K562 (cell line): Measurements from ENCODE around the gene FGF2. TPM values are rescaled to one million over a fixed set of nuclear protein-coding genes. Genes with fewer than 3 reads are reported as not detected.

ENCODE experiments used
- ATAC-seq: fragments of 200-7000 bp; cut with Tn5 transposase; 3 replicates; pipeline ENCODE4 v1.9.1; 2020; ENCODE audit warnings: moderate library complexity
- BruUV-seq: library from RNA; stranded (reverse); fragments of 400-500 nt; replicated peaks from 2 replicates; lab custom pipeline; 2021; lab: Mats Ljungman, UMichigan
- CTCF ChIA-PET: fragments of 300-600 bp; formaldehyde crosslinking; extraction: SDS; loops from one replicate; lab custom pipeline; 2021; ENCODE audit warnings: low intra/inter-chr PET ratio; lab: Yijun Ruan, JAX
- POLR2A ChIA-PET: fragments of 300-600, 350-650 bp; sonication (Branson Sonifier 250); formaldehyde crosslinking; extraction: SDS; loops from one replicate; lab custom pipeline; 2021; ENCODE audit warnings: antibody characterized with exemption, inconsistent platforms; lab: Yijun Ruan, JAX
- DNase-seq, 4 experiments: peaks; one replicate each; pipeline versions ENCODE4 v3.0.0 to v3.0.0-alpha.2; 2011 to 2018; ENCODE audit warnings: low spot score in 3 of 4, mixed read lengths in 3 of 4; ENCODE audit errors: extremely low read depth in 1 of 4
- FAIRE-seq: peaks from 2 replicates; lab custom pipeline; 2011; peaks lifted over from hg19 to GRCh38; lab: Jason Lieb, UNC
- H2AFZ ChIP-seq: 2 replicates; pipeline ENCODE4 v1.6.0; 2011; ENCODE audit warnings: low read depth, low read length, control low read depth, inconsistent platforms
- H3K27ac ChIP-seq: fragments of 200-600 bp; 3 replicates; pipeline ENCODE4 v1.8.0; 2011; ENCODE audit warnings: low read depth, mild to moderate bottlenecking, control low read depth, inconsistent platforms, low read length, moderate library complexity, mixed read lengths; ENCODE audit errors: extremely low read depth
- H3K27me3 ChIP-seq, 2 experiments: fragments of 300-600 bp in 1 of 2; 2 replicates in 1 of 2; 3 replicates in 1 of 2; pipeline versions ENCODE4 v1.6.0 to v1.8.0; 2011; ENCODE audit warnings: inconsistent platforms in 2 of 2, low read length in 2 of 2, mild to moderate bottlenecking in 1 of 2, mixed read lengths in 1 of 2, moderate library complexity in 1 of 2; ENCODE audit not compliant: control insufficient read depth in 2 of 2, insufficient read depth in 2 of 2
- H3K36me3 ChIP-seq: fragments of 300-600 bp; 3 replicates; pipeline ENCODE4 v1.8.0; 2011; ENCODE audit warnings: mild to moderate bottlenecking, low read length, inconsistent platforms; ENCODE audit not compliant: control insufficient read depth, insufficient read depth
- H3K4me1 ChIP-seq, 2 experiments: fragments of 200-600 bp in 1 of 2; replicated peaks in 1 of 2; 2 replicates in 1 of 2; 3 replicates in 1 of 2; pipeline versions ENCODE4 v1.5.1 to v1.8.0; 2011; ENCODE audit warnings: inconsistent platforms in 2 of 2, low read length in 2 of 2, mild to moderate bottlenecking in 1 of 2, mixed read lengths in 1 of 2, moderate library complexity in 1 of 2; ENCODE audit not compliant: control insufficient read depth in 2 of 2, insufficient read depth in 2 of 2
- H3K4me2 ChIP-seq: 2 replicates; pipeline ENCODE4 v1.6.1; 2011; ENCODE audit warnings: low read length, control low read depth, inconsistent platforms, mixed read lengths; ENCODE audit not compliant: insufficient read depth
- H3K4me3 ChIP-seq: fragments of 200-600 bp; sonication (generic), shearing (Covaris generic); 2 replicates; pipeline ENCODE4 v1.5.1; 2016; ENCODE audit warnings: control low read depth, inconsistent platforms
- H3K79me2 ChIP-seq: fragments of 200-600 bp; 3 replicates; pipeline ENCODE4 v1.8.0; 2011; ENCODE audit warnings: low read length, inconsistent platforms; ENCODE audit not compliant: control insufficient read depth, insufficient read depth
- H3K9ac ChIP-seq, 2 experiments: 2 replicates each; pipeline versions ENCODE4 v1.6.0 to v1.6.1; 2011; ENCODE audit warnings: low read depth in 2 of 2, low read length in 2 of 2, control low read depth in 1 of 2, inconsistent platforms in 1 of 2, mild to moderate bottlenecking in 1 of 2, mixed read lengths in 1 of 2; ENCODE audit not compliant: insufficient read depth in 1 of 2
- H3K9me1 ChIP-seq: one replicate; pipeline ENCODE4 v1.6.0; 2011; ENCODE audit warnings: inconsistent platforms, mild to moderate bottlenecking, low read length, moderate library complexity; ENCODE audit not compliant: control insufficient read depth, insufficient read depth
- H3K9me3 ChIP-seq: replicated peaks from 2 replicates; pipeline ENCODE4 v1.5.1; 2011; ENCODE audit warnings: low read depth, low read length, inconsistent platforms; ENCODE audit not compliant: control insufficient read depth, insufficient read depth
- H4K20me1 ChIP-seq: replicated peaks from 2 replicates; pipeline ENCODE4 v1.6.1; 2011; ENCODE audit warnings: low read length, inconsistent platforms, mixed read lengths; ENCODE audit not compliant: control insufficient read depth, insufficient read depth
- DLX4 ChIP-seq: fragments of 250-450 bp; sonication (Bioruptor Pico); IDR thresholded peaks from 2 replicates; pipeline ENCODE4 v1.6.1; 2021; ENCODE audit warnings: mild to moderate bottlenecking
- GATAD2A ChIP-seq: fragments of 450-650 bp; IDR thresholded peaks from 2 replicates; pipeline ENCODE4 v1.6.1; 2017
- HMGXB4 ChIP-seq: sonication (generic); formaldehyde crosslinking; IDR thresholded peaks from 2 replicates; pipeline ENCODE4 v1.8.1; 2023; ENCODE audit warnings: mild to moderate bottlenecking, missing genetic modification reagents
- MTA1 ChIP-seq: fragments of 450-650 bp; IDR thresholded peaks from 2 replicates; pipeline ENCODE4 v1.6.1; 2017; ENCODE audit warnings: borderline replicate concordance
- MYBL2 ChIP-seq, 2 experiments: fragments of 450-650 bp in 1 of 2; sonication (generic) in 1 of 2; formaldehyde crosslinking in 1 of 2; IDR thresholded peaks; 2 replicates each; pipeline versions ENCODE4 v1.6.1 to v1.8.1; 2017 to 2022; ENCODE audit warnings: borderline replicate concordance in 1 of 2, inconsistent platforms in 1 of 2, low read depth in 1 of 2, mild to moderate bottlenecking in 1 of 2, missing genetic modification reagents in 1 of 2, moderate library complexity in 1 of 2
- NCOA1 ChIP-seq: fragments of 450-650 bp; IDR thresholded peaks from 2 replicates; pipeline ENCODE4 v1.6.1; 2016; ENCODE audit warnings: low read depth
- PRMT5 ChIP-seq: sonication (generic); formaldehyde crosslinking; IDR thresholded peaks from 2 replicates; pipeline ENCODE4 v1.5.0; 2020; ENCODE audit warnings: missing genetic modification reagents
- TAF1 ChIP-seq: IDR thresholded peaks from 2 replicates; pipeline ENCODE4 v1.6.1; 2011; ENCODE audit warnings: mild to moderate bottlenecking, low read length, moderate library complexity; ENCODE audit not compliant: insufficient read depth, control insufficient read depth, severe bottlenecking; ENCODE audit errors: extremely low read depth
- ZNF197 ChIP-seq: fragments of 200-800 bp; sonication (Bioruptor generic); IDR thresholded peaks from 2 replicates; pipeline ENCODE4 v1.6.1; 2016; ENCODE audit warnings: low read depth, missing genetic modification characterization, missing compliant biosample characterization
- WGBS: fragments of 100-300 bp; shearing (Covaris generic); methylation state at CpG from one replicate; pipeline ENCODE4 v1.1.6; 2016; ENCODE audit warnings: low coverage, mixed read lengths; ENCODE audit not compliant: insufficient coverage; ENCODE audit errors: missing lambda C conversion rate; 5-methylcytosine and 5-hydroxymethylcytosine counted together
- in situ Hi-C: fragments of 300-500 bp; cut with MboI; formaldehyde crosslinking; loops from 4 replicates; pipeline ENCODE4 v1.15.0; 2018; ENCODE audit warnings: inconsistent platforms, mixed read lengths
- intact Hi-C: fragments of 100-400 bp; cut with micrococcal nuclease; formaldehyde crosslinking; loops from 2 replicates; pipeline ENCODE4 v1.14.2; 2022
- polyA plus RNA-seq, 8 experiments: library from polyadenylated mRNA; depleted of rRNA in 4 of 8; stranded (reverse) in 5 of 8; unstranded in 3 of 8; fragments of >200 nt; fragmentation: Nextera tagmentation in 2 of 8; fragmentation: Illumina TruSeq in 1 of 8; extraction: Ambion mirVana in 2 of 8; extraction: Trizol in 1 of 8; gene quantifications; 2 replicates each; pipeline versions ENCODE4 v1.2.1 to v1.2.3, GENCODE V29; 2011 to 2014; ENCODE audit warnings: inconsistent platforms in 1 of 8, missing spikeins in 1 of 8
- total RNA-seq, 7 experiments: library from RNA; depleted of rRNA in 6 of 7; stranded (reverse); fragments of >200 nt in 6 of 7; fragmentation: Illumina TruSeq in 2 of 7; extraction: Trizol in 2 of 7; gene quantifications; 2 replicates each; pipeline versions ENCODE4 v1.2.1 to v1.2.3, GENCODE V29; 2011 to 2021; ENCODE audit warnings: low replicate concordance in 1 of 7
- TF ChIP-seq, protein P1 (sequence below): fragments of 250-450 bp; sonication (Bioruptor Pico); IDR thresholded peaks from 2 replicates; pipeline ENCODE4 v1.4.0; 2020
- TF ChIP-seq, protein P2 (sequence below): fragments of 250-450 bp; sonication (Bioruptor Pico); IDR thresholded peaks from 2 replicates; pipeline ENCODE4 v1.4.0; 2020; ENCODE audit warnings: mild to moderate bottlenecking, moderate library complexity, borderline replicate concordance
- TF ChIP-seq, protein P3 (sequence below): sonication (generic); formaldehyde crosslinking; IDR thresholded peaks from 2 replicates; pipeline ENCODE4 v1.8.0; 2022; ENCODE audit warnings: mild to moderate bottlenecking, missing genetic modification reagents

FGF2 gene
- total and polyA plus RNA-seq, 9 of the 15 experiments (the other 6 are each of a cell fraction or from before 2014, with no cell fraction given), result 2.5 to 19.4 (median 9.2) TPM

- no peaks in the 10 kb centered on the region for H3K9me1 ChIP-seq
- H3K36me3 ChIP-seq, result peaks cover 3% of the 10 kb centered on the region; the same call in 2 of the 3 replicates
- no peaks in the 10 kb centered on the region for H4K20me1 ChIP-seq
- H3K9ac ChIP-seq, result no peak overlapping the region
- peaks cover 78% of the 10 kb centered on the region for H3K79me2 ChIP-seq
- H3K4me1 ChIP-seq, result peaks cover 0 to 6% of the 10 kb centered on the region in 2 experiments; a peak in 2 of 5 replicates
- ATAC-seq (no peak), DNase-seq (no peak), FAIRE-seq (peak; percentile 69)
- H3K4me3 ChIP-seq, result no peak overlapping the region
- ChIA-PET POLR2A (interaction anchor here (1.1 kb wide), 1 partner anchor 13 kb away, joined by 4 read pairs; no protein-coding TSS in a partner anchor), CTCF (no interaction called here)
- H3K27ac ChIP-seq, result no peak overlapping the region
- H3K9me3 ChIP-seq, result no peaks in the 10 kb centered on the region
- in situ Hi-C loops, result no loop called here
- no peak overlapping the region for H3K4me2 ChIP-seq
- no peaks in the 10 kb centered on the region for H3K27me3 ChIP-seq
- intact Hi-C loops, result no loop called here
- no TSS peak for BruUV-seq
- no peak overlapping the region for H2AFZ ChIP-seq
- WGBS, result 100% methylated on average over 1 of the region's 1 CpG
- no peak for TF ChIP-seq ZNF197
- TF ChIP-seq DLX4, result no peak
- TF ChIP-seq HMGXB4 (CRISPR knock-in tag), result no peak
- TF ChIP-seq, protein P1, sequence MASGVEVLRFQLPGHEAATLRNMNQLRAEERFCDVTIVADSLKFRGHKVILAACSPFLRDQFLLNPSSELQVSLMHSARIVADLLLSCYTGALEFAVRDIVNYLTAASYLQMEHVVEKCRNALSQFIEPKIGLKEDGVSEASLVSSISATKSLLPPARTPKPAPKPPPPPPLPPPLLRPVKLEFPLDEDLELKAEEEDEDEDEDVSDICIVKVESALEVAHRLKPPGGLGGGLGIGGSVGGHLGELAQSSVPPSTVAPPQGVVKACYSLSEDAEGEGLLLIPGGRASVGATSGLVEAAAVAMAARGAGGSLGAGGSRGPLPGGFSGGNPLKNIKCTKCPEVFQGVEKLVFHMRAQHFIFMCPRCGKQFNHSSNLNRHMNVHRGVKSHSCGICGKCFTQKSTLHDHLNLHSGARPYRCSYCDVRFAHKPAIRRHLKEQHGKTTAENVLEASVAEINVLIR (CRISPR knock-in tag), result no peak
- TF ChIP-seq TAF1, result no peak
- TF ChIP-seq MTA1, result no peak
- TF ChIP-seq, protein P2, sequence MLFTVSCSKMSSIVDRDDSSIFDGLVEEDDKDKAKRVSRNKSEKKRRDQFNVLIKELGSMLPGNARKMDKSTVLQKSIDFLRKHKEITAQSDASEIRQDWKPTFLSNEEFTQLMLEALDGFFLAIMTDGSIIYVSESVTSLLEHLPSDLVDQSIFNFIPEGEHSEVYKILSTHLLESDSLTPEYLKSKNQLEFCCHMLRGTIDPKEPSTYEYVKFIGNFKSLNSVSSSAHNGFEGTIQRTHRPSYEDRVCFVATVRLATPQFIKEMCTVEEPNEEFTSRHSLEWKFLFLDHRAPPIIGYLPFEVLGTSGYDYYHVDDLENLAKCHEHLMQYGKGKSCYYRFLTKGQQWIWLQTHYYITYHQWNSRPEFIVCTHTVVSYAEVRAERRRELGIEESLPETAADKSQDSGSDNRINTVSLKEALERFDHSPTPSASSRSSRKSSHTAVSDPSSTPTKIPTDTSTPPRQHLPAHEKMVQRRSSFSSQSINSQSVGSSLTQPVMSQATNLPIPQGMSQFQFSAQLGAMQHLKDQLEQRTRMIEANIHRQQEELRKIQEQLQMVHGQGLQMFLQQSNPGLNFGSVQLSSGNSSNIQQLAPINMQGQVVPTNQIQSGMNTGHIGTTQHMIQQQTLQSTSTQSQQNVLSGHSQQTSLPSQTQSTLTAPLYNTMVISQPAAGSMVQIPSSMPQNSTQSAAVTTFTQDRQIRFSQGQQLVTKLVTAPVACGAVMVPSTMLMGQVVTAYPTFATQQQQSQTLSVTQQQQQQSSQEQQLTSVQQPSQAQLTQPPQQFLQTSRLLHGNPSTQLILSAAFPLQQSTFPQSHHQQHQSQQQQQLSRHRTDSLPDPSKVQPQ (CRISPR knock-in tag), result no peak
- TF ChIP-seq PRMT5 (CRISPR knock-in tag), result no peak
- TF ChIP-seq, protein P3, sequence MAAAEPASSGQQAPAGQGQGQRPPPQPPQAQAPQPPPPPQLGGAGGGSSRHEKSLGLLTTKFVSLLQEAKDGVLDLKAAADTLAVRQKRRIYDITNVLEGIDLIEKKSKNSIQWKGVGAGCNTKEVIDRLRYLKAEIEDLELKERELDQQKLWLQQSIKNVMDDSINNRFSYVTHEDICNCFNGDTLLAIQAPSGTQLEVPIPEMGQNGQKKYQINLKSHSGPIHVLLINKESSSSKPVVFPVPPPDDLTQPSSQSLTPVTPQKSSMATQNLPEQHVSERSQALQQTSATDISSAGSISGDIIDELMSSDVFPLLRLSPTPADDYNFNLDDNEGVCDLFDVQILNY (CRISPR knock-in tag), result no peak
- no peak for TF ChIP-seq NCOA1
- no peak for TF ChIP-seq MYBL2 (IDR thresholded peaks at IDR 0.05; ENCODE audit: low read depth)
- no peak for TF ChIP-seq MYBL2 (CRISPR knock-in tag; IDR thresholded peaks at IDR 0.05; ENCODE audit: borderline replicate concordance)
- TF ChIP-seq GATAD2A, result no peak
These were observed 6.1 kb downstream of the FGF2 start for GRCh38 chr4:122832732-122833131.
